CD14-positive monocyte (primary cell): Measurements from ENCODE around the gene SUV39H1. TPM values are rescaled to one million over a fixed set of nuclear protein-coding genes. Genes with fewer than 3 reads are reported as not detected.

Experiments used
- DNase-seq, 3 donors: peaks; one replicate each; pipeline ENCODE4 v3.0.0-alpha.2; 2011 to 2022
- H2AFZ ChIP-seq: 2 replicates; pipeline ENCODE4 v1.6.0; 2012; ENCODE audit warnings: mild to moderate bottlenecking, low read depth, low read length, inconsistent platforms; ENCODE audit not compliant: insufficient read depth, poor library complexity, severe bottlenecking
- H3K27ac ChIP-seq, 2 donors: 1 replicate in 1 of 2; 2 replicates in 1 of 2; pipeline ENCODE4 v1.5.1; 2012 to 2013; ENCODE audit warnings: low read length in 2 of 2, control low read depth in 1 of 2, inconsistent platforms in 1 of 2, low read depth in 1 of 2, mild to moderate bottlenecking in 1 of 2
- H3K27me3 ChIP-seq, 2 donors: one replicate each; pipeline versions ENCODE4 v1.6.0 to v1.6.1; 2011 to 2013; ENCODE audit warnings: low read length in 2 of 2; ENCODE audit not compliant: control insufficient read depth in 2 of 2, insufficient read depth in 2 of 2
- H3K36me3 ChIP-seq, 2 donors: replicated peaks in 1 of 2; 1 replicate in 1 of 2; 2 replicates in 1 of 2; pipeline versions ENCODE4 v1.5.1 to v1.6.1; 2012 to 2013; ENCODE audit warnings: low read length in 2 of 2, control low read depth in 1 of 2, inconsistent platforms in 1 of 2, mild to moderate bottlenecking in 1 of 2; ENCODE audit not compliant: insufficient read depth in 2 of 2, control insufficient read depth in 1 of 2
- H3K4me1 ChIP-seq, 2 donors: 1 replicate in 1 of 2; 2 replicates in 1 of 2; pipeline versions ENCODE4 v1.5.1 to v1.6.1; 2012 to 2013; ENCODE audit warnings: low read length in 2 of 2, control low read depth in 1 of 2, inconsistent platforms in 1 of 2, mild to moderate bottlenecking in 1 of 2, moderate library complexity in 1 of 2; ENCODE audit not compliant: insufficient read depth in 2 of 2, control insufficient read depth in 1 of 2
- H3K4me2 ChIP-seq: replicated peaks from 2 replicates; pipeline ENCODE3; 2012; ENCODE audit warnings: low read length, moderate library complexity, mild to moderate bottlenecking; ENCODE audit not compliant: poor library complexity, severe bottlenecking; ENCODE audit errors: extremely low read depth
- H3K4me3 ChIP-seq, 3 experiments: fragments of 200-600 bp in 1 of 3; sonication (generic) in 1 of 3; replicated peaks in 1 of 3; 1 replicate in 2 of 3; 2 replicates in 1 of 3; pipeline ENCODE4 v1.5.1; 2011 to 2013; ENCODE audit warnings: low read length in 3 of 3, mild to moderate bottlenecking in 3 of 3, control low read depth in 2 of 3, low read depth in 2 of 3, inconsistent platforms in 1 of 3, moderate library complexity in 1 of 3
- H3K79me2 ChIP-seq: 2 replicates; pipeline ENCODE4 v1.6.0; 2012; ENCODE audit warnings: mild to moderate bottlenecking, control low read depth, inconsistent platforms, low read length, moderate library complexity; ENCODE audit not compliant: insufficient read depth
- H3K9ac ChIP-seq: 2 replicates; pipeline ENCODE4 v1.6.0; 2017; ENCODE audit warnings: low read length, mild to moderate bottlenecking; ENCODE audit not compliant: insufficient read depth, poor library complexity, severe bottlenecking
- H3K9me3 ChIP-seq, 2 donors: replicated peaks in 1 of 2; 1 replicate in 1 of 2; 2 replicates in 1 of 2; pipeline versions ENCODE4 v1.5.1 to v1.6.1; 2012 to 2013; ENCODE audit warnings: low read length in 2 of 2, control low read depth in 1 of 2; ENCODE audit not compliant: control insufficient read depth in 1 of 2, insufficient read depth in 1 of 2
- H4K20me1 ChIP-seq: 2 replicates; pipeline ENCODE4 v1.6.0; 2012; ENCODE audit warnings: mild to moderate bottlenecking, low read length, control low read depth, moderate library complexity; ENCODE audit not compliant: insufficient read depth
- H3K27ac Mint-ChIP-seq, 7 donors: one replicate each; pipeline ENCODE4 v1.8.0; 2020; ENCODE audit warnings: mild to moderate bottlenecking in 7 of 7, mixed read lengths in 7 of 7, moderate library complexity in 6 of 7, inconsistent platforms in 2 of 7
- H3K27me3 Mint-ChIP-seq, 3 donors: one replicate each; pipeline ENCODE4 v1.8.0; 2021 to 2022; ENCODE audit warnings: low read depth in 3 of 3, mild to moderate bottlenecking in 3 of 3, mixed read lengths in 3 of 3, moderate library complexity in 3 of 3, inconsistent platforms in 1 of 3
- H3K36me3 Mint-ChIP-seq, 2 donors: one replicate each; pipeline ENCODE4 v1.8.0; 2020; ENCODE audit warnings: mixed read lengths in 2 of 2, inconsistent platforms in 1 of 2, mild to moderate bottlenecking in 1 of 2
- H3K4me1 Mint-ChIP-seq: one replicate; pipeline ENCODE4 v1.8.0; 2020; ENCODE audit warnings: mild to moderate bottlenecking, mixed read lengths
- H3K4me3 Mint-ChIP-seq, 2 donors: one replicate each; pipeline ENCODE4 v1.8.0; 2020; ENCODE audit warnings: mild to moderate bottlenecking in 2 of 2, mixed read lengths in 2 of 2, moderate library complexity in 1 of 2
- H3K9me3 Mint-ChIP-seq, 7 donors: one replicate each; pipeline ENCODE4 v1.8.0; 2020 to 2022; ENCODE audit warnings: mixed read lengths in 7 of 7, mild to moderate bottlenecking in 6 of 7, moderate library complexity in 6 of 7, inconsistent platforms in 2 of 7
- WGBS: methylation state at CpG from one replicate; pipeline ENCODE4 v1.1.5; 2013; ENCODE audit warnings: missing lambda C conversion rate; ENCODE audit not compliant: insufficient coverage; 5-methylcytosine and 5-hydroxymethylcytosine counted together
- intact Hi-C, 2 donors: fragments of 100-400 bp; cut with micrococcal nuclease; formaldehyde crosslinking; loops; one replicate each; pipeline versions ENCODE4 v1.15.0 to v1.15.1; 2023
- polyA plus RNA-seq, 3 donors: library from polyadenylated mRNA; depleted of rRNA in 1 of 3; unstranded in 2 of 3; stranded (reverse) in 1 of 3; fragments of 300-500 nt in 2 of 3; fragments of >200 nt in 1 of 3; fragmentation: Illumina TruSeq in 2 of 3; gene quantifications; 1 replicate in 2 of 3; 2 replicates in 1 of 3; pipeline ENCODE4 v1.2.3, GENCODE V29; 2012 to 2021
- TF ChIP-seq, protein P1 (sequence below): fragments of 200-600 bp; IDR thresholded peaks from one replicate; pipeline ENCODE4 v1.8.0; 2022; ENCODE audit warnings: antibody characterized with exemption, mild to moderate bottlenecking

SUV39H1 gene
- polyA plus RNA-seq, 3 donors, result 2.8 to 3.4 (median 2.9) TPM

DNA sequence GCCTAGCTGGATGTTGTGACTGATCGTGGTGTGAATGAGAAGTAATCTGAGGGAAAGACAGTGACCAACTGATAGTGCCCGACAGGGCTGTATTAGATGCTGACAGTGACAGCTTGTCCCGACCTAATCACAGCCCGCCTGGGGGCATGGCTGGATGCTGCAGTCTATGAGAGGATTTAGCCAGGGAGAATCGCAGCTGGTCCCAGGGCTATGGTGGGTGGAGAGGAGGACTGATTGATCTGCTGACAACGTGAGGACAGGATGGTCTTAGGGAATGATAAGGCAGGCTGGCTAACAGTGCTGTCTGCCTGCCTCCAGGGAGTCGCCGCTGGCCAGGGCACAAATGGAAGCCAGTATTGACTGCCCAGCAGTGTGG is 621 bp upstream of the SUV39H1 start:
- H3K36me3 Mint-ChIP-seq, result peaks cover 17 to 18% of the 10 kb centered on the region in 2 donors

DNA sequence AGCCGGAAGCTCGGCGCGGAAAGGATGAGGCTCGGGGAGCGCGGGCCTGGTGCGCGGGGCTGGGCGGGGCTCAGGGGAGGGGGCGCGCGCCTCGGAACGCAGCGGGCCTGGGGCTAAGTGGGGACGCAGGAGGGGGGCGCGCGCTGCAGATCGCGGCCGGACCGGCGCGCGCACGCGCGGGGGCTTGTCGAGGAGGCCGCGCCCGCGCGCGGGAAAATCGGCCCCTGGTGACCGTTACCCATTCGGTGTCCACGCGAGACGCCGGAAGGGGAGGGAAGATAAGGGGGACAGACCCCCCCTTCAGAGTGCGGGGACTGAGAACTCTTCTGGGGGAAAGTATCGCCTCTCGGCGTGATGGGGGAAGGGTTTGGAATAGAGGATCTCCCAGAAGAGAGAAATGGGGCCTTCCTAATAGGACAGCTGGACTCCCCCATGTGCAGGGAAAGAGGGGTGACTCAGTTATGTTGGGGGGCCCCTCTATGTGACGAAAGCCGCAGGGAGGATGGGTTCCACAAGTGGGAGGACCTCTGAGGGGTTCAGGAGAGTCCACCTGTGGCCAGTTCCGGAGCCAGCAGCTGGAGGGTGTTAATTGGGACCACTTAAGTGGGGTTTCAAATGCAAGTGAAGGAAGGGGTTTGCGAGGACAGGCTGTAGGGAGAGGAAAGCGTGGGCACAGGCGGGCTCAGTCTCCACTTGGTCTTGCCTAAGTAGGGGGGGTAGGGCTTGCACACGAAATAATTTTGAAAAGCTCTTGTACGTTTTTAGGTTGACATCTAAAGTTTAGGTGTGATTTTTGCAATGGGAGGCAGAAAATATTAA is 584 bp downstream of the SUV39H1 start:
- no peaks in the 10 kb centered on the region for H3K9me3 ChIP-seq
- WGBS, result 2% methylated on average over 13 of the region's 56 CpGs
- peak overlapping the region; percentile 38 to 76 (median 48) for H3K4me3 ChIP-seq
- Mint-ChIP-seq H3K27me3 (peaks cover 0 to 5% (median 1%) of the 10 kb centered on the region in 3 donors), H3K27ac (peak overlapping the region; percentile 21 to 92 (median 80)), H3K4me1 (peaks cover 47% of the 10 kb centered on the region), H3K36me3 (peaks cover 13 to 17% of the 10 kb centered on the region in 2 donors), H3K4me3 (peak overlapping the region; percentile 62 to 76), H3K9me3 (peaks cover 0 to 9% (median 0%) of the 10 kb centered on the region in 7 donors)
- peaks cover 34 to 37% of the 10 kb centered on the region in 2 donors for H3K4me1 ChIP-seq
- peaks cover 6 to 30% of the 10 kb centered on the region in 2 donors for H3K36me3 ChIP-seq
- no peaks in the 10 kb centered on the region for H4K20me1 ChIP-seq
- intact Hi-C loops, result loop anchor here (10.0 kb wide), 2 partner anchors 52 to 108 kb away; partner anchors contain the start of gene HDAC6 (in 1 of the 2)
- H3K27ac ChIP-seq, result peak overlapping the region in 1 of 2 donors; percentile 95
- no peaks in the 10 kb centered on the region for H3K27me3 ChIP-seq
- peak overlapping the region; percentile 81 for H3K9ac ChIP-seq
- H2AFZ ChIP-seq, result peak overlapping the region; percentile 50
- TF ChIP-seq, protein P1, sequence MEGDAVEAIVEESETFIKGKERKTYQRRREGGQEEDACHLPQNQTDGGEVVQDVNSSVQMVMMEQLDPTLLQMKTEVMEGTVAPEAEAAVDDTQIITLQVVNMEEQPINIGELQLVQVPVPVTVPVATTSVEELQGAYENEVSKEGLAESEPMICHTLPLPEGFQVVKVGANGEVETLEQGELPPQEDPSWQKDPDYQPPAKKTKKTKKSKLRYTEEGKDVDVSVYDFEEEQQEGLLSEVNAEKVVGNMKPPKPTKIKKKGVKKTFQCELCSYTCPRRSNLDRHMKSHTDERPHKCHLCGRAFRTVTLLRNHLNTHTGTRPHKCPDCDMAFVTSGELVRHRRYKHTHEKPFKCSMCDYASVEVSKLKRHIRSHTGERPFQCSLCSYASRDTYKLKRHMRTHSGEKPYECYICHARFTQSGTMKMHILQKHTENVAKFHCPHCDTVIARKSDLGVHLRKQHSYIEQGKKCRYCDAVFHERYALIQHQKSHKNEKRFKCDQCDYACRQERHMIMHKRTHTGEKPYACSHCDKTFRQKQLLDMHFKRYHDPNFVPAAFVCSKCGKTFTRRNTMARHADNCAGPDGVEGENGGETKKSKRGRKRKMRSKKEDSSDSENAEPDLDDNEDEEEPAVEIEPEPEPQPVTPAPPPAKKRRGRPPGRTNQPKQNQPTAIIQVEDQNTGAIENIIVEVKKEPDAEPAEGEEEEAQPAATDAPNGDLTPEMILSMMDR, result no peak
- no peak for DNase-seq
- H3K79me2 ChIP-seq, result peaks cover 50% of the 10 kb centered on the region
- peak overlapping the region; percentile 69 for H3K4me2 ChIP-seq

More for the DNA sequence above, 621 bp upstream of the SUV39H1 start:
- Histone ChIP-seq H3K4me2 (peak overlapping the region; percentile 69), H3K27ac (peak overlapping the region; percentile 95 to 96), H4K20me1 (no peaks in the 10 kb centered on the region), H3K36me3 (peaks cover 4 to 19% of the 10 kb centered on the region in 2 donors), H3K79me2 (peaks cover 38% of the 10 kb centered on the region), H3K4me1 (peaks cover 34 to 37% of the 10 kb centered on the region in 2 donors), H3K27me3 (no peaks in the 10 kb centered on the region), H3K9ac (peak overlapping the region; percentile 81), H2AFZ (peak overlapping the region; percentile 24), H3K4me3 (peak overlapping the region; percentile 42 to 76 (median 63)), H3K9me3 (no peaks in the 10 kb centered on the region)
- TF ChIP-seq, protein P1, result no peak
- Mint-ChIP-seq H3K4me1 (peaks cover 45% of the 10 kb centered on the region), H3K4me3 (peak overlapping the region; percentile 82 to 94), H3K27me3 (peaks cover 0 to 6% (median 1%) of the 10 kb centered on the region in 3 donors), H3K9me3 (peaks cover 0 to 9% (median 0%) of the 10 kb centered on the region in 7 donors), H3K27ac (peak overlapping the region; percentile 95 to 100 (median 97))
- WGBS, result 13% methylated on average over 7 of the region's 8 CpGs
- intact Hi-C loops, result loop anchor here (10.0 kb wide), 2 partner anchors 51 to 109 kb away; partner anchors contain the start of gene HDAC6 (in 1 of the 2)
- no peak for DNase-seq
